Liver (tissue), 2 donors: ENCODE measurements around the gene SERHL2.

ENCODE experiments used
- GABPA ChIP-seq, 2 donors: IDR thresholded peaks in 1 of 2; conservative IDR thresholded peaks in 1 of 2; 2 replicates each; pipeline ENCODE4 v1.6.1; 2016; ENCODE audit warnings: antibody characterized with exemption in 2 of 2, mild to moderate bottlenecking in 1 of 2, moderate library complexity in 1 of 2
- SP1 ChIP-seq: IDR thresholded peaks from 2 replicates; pipeline ENCODE4 v1.6.1; 2018; ENCODE audit warnings: antibody characterized with exemption, mild to moderate bottlenecking
- donor health status: healthy.

GRCh38 chr22:42522546-42522945, 31.2 kb upstream of the SERHL2 start:
- TF ChIP-seq GABPA (IDR thresholded peaks at IDR 0.05 in 1 of 2, conservative IDR thresholded peaks at IDR 0.05 in 1 of 2) (no peak), SP1 (no peak)
